Stimulated activated effector memory CD8-positive, alpha-beta T cell treated with anti-CD3 and anti-CD28 coated beads, Interleukin-12 subunit alpha, Interleukin-12 subunit beta, amount 100 ng/mL, for 72 hours (primary cell): ENCODE results near the gene TMEM50A.
"Not testable (repeated sequence)": the region's sequence is repeated elsewhere in the genome, so short reads cannot be mapped to it uniquely, and the experiment has no call there.

Experiments used
- ATAC-seq: fragments of 150-1000 bp; cut with Tn5 transposase; 2 replicates; pipeline ENCODE4 v1.10.0; 2021
- DNase-seq, 2 donors: peaks; one replicate each; pipeline ENCODE4 v3.0.0; 2021 to 2022; ENCODE audit warnings: low spot score in 2 of 2
- H3K27ac Mint-ChIP-seq: one replicate; pipeline ENCODE4 v1.8.0; 2022; ENCODE audit warnings: mild to moderate bottlenecking, mixed read lengths
- H3K36me3 Mint-ChIP-seq: one replicate; pipeline ENCODE4 v1.8.0; 2022; ENCODE audit warnings: mild to moderate bottlenecking, mixed read lengths
- H3K4me1 Mint-ChIP-seq: one replicate; pipeline ENCODE4 v1.8.0; 2022; ENCODE audit warnings: mixed read lengths
- H3K4me3 Mint-ChIP-seq: one replicate; pipeline ENCODE4 v1.8.0; 2022; ENCODE audit warnings: mild to moderate bottlenecking, mixed read lengths
- H3K9me3 Mint-ChIP-seq: one replicate; pipeline ENCODE4 v1.8.0; 2022; ENCODE audit warnings: mixed read lengths

TMEM50A gene

DNA sequence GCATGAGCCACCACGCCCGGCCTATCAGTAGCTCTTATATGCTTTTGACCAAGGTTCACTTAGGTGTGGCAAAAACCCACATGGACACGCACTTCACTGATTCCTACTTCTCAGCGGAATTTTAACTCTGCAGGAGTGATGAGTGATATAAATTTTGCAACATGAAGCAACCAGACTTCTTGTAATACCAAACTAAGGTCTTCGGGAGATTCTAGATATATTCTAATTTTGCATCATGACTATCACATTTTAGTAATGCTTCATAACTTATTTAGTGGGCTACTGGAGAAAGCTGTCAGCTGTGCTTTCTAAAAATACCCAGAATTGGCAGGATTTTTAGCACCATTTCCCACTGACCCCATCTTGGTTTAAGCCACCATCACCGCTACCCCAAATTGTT lies 54.7 kb downstream of the TMEM50A start:
- Mint-ChIP-seq H3K9me3 (no peaks in the 10 kb centered on the region), H3K27ac (no peak overlapping the region), H3K4me1 (peaks cover 7% of the 10 kb centered on the region), H3K36me3 (no peaks in the 10 kb centered on the region), H3K4me3 (no peak overlapping the region)
- no peak for DNase-seq
- no peak for ATAC-seq

- not testable (repeated sequence) for H3K9me3 Mint-ChIP-seq, H3K4me3 Mint-ChIP-seq, H3K4me1 Mint-ChIP-seq, ATAC-seq, DNase-seq, H3K36me3 Mint-ChIP-seq, H3K27ac Mint-ChIP-seq
Observed at GRCh38 chr1:25397549-25397948, 59.4 kb downstream of the TMEM50A start.

GRCh38 chr1:25398079-25398478 lies 59.9 kb downstream of the TMEM50A start:
- H3K4me1 Mint-ChIP-seq, H3K27ac Mint-ChIP-seq, H3K4me3 Mint-ChIP-seq, DNase-seq, ATAC-seq, H3K9me3 Mint-ChIP-seq, H3K36me3 Mint-ChIP-seq: not testable (repeated sequence)

DNA sequence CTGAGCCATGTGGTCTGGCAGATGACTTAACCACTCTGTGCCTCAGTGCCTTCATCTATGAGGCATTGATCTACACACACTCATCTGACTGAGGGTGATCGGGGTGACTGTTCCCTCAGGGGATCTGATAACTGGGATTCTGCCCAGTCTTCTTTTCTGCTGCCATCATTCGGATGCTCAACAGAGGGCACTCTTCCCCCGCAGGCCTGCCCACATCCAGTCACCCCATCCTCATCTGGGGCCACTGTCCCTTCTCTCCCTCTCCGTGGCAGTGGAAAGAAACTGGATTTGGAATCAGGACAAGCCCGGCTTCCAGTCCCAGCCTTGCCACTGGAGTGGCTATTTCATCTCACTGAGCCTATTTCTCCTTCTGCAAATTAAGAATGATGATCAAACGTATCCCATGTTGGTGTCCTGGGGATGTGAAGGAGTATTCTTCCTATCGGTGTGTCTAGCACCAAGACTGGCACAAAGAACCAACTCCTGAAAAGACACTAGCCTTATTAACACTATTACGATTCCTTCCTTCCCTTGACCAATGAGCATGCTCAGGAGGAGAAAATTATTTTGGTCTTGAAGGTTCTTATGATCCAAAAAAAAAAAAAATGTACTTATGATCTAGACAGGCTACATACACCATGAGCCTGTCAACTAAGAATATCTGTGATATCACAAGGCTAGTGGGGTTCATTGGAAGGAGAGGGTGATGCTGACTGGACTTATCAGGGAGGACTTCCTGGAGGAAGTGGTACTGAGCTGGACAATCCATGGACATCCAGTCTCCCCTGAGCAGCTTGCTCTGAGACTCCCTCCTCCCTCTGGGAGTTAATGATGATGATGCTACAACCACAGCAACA lies 65.0 kb downstream of the TMEM50A start:
- H3K4me3 Mint-ChIP-seq, DNase-seq, H3K9me3 Mint-ChIP-seq, H3K27ac Mint-ChIP-seq, H3K4me1 Mint-ChIP-seq, H3K36me3 Mint-ChIP-seq: not testable (repeated sequence)
- peak; percentile 86 for ATAC-seq

GRCh38 chr1:25405731-25406305 lies 67.7 kb downstream of the TMEM50A start:
- H3K36me3 Mint-ChIP-seq, H3K9me3 Mint-ChIP-seq, DNase-seq, H3K27ac Mint-ChIP-seq, H3K4me3 Mint-ChIP-seq, H3K4me1 Mint-ChIP-seq: not testable (repeated sequence)
- ATAC-seq = peak; percentile 32

DNA sequence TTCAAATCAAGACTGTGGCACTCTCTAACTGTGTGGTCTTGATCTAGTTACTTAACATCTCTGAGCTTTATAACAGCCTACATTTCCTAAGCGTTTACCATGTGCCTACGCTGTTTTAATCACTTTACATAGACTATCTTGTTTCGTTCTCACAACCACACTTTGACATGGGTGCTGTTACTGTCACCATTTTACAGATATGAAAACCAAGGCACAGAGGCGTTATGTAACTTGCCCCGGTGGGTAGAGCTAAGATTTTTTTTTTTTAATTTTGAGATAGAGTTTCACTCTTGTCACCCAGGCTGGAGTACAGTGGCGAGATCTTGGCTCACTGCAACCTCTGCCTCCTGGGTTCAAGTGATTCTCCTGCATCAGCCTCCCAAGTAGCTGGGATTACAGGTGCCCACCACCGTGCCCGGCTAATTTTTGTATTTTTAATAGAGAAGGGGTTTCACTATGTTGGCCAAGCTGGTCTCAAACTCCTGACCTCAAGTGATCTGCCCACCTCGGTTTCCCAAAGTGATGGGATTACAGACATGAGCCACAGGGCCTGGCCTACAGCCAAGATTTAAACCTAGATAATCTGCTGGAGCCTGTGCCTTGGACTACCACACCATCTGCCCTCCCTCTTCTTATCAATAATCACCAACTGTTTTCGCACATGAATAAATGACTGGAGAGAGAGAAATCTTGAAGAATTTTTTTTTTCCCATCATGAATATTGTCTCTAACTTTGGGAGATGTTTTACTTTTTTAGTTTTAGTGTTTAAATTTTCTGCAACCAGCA lies 71.7 kb downstream of the TMEM50A start:
- ATAC-seq, H3K36me3 Mint-ChIP-seq, DNase-seq, H3K4me3 Mint-ChIP-seq, H3K27ac Mint-ChIP-seq, H3K9me3 Mint-ChIP-seq, H3K4me1 Mint-ChIP-seq: not testable (repeated sequence)
